ENCODE measurements around the gene SLC22A13. TPM values are rescaled to one million over a fixed set of nuclear protein-coding genes. Genes with fewer than 3 reads are reported as not detected.
A peak's percentile ranks its signal among the peaks of the same experiment; 100 is the strongest.

SLC22A13 gene
- total and polyA plus RNA-seq, 5 donors from 2014 or later: 0.22 to 0.76 (median 0.40) TPM; not detected in 2

DNA sequence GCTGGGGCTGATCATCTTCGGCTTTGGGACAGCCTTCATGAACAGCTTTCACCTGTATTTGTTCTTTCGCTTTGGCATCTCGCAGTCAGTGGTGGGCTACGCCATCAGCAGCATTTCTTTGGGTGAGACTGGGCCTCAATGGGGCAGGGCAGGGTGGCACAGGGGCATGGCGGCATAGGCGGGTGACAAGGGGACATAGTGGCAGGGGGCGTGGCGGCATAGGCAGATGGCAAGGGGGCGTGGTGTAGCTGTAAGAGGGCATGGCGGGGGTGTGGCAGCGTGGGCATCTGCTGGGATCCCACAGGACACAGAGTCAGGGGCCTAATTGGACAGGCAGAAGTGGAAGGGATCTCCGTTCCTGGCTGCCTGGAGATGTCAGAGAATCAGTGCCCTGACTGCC, 42.0 kb downstream of the SLC22A13 start:
- ATAC-seq (ENCODE audit: low read depth in 2 of 2) (no peak), DNase-seq (no peak)
- Mint-ChIP-seq H3K9me3 (peaks cover 0 to 5% (median 0%) of the 10 kb centered on the region in 7 donors), H3K27ac (no peak overlapping the region), H3K4me3 (no peak overlapping the region), H3K4me1 (no peaks in the 10 kb centered on the region), H3K27me3 (peaks cover 32% of the 10 kb centered on the region), H3K36me3 (no peaks in the 10 kb centered on the region)
- Histone ChIP-seq H3K27ac (ENCODE audit: insufficient read depth, low read length, poor library complexity, severe bottlenecking) (no peak overlapping the region), H3K4me1 (ENCODE audit: control insufficient read depth, insufficient read depth, low read length, poor library complexity, severe bottlenecking) (no peaks in the 10 kb centered on the region), H3K4me3 (ENCODE audit: low read depth, low read length) (no peak overlapping the region), H3K27me3 (ENCODE audit: control insufficient read depth, insufficient read depth, low read length) (no peaks in the 10 kb centered on the region), H3K9me3 (ENCODE audit: control insufficient read depth in 2 of 2, low read length in 2 of 2) (no peaks in the 10 kb centered on the region), H3K36me3 (ENCODE audit: control insufficient read depth, insufficient read depth, low read length) (no peaks in the 10 kb centered on the region)

DNA sequence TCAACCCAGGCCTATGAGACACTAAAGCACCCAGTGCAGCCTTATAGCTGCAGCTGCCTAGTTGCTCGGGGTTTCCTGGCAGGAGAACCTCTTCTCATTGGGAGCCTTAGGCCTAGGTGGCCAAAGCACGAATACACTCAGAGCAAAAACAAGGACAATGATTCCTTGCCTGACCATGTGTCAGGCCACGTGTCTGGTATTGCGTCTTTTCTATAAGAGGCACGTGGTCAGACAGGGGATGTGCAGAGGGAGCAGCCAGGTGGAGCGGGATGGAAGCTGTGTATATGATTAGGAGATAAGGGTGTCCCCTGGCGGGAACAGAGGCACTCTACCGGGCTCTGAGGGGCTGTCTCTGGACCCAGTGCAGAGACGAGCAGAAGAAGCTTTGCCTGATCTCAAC, 42.8 kb downstream of the SLC22A13 start:
- no peaks in the 10 kb centered on the region for H3K9me3 ChIP-seq (ENCODE audit: control insufficient read depth in 2 of 2, low read length in 2 of 2)
- Mint-ChIP-seq H3K27ac (no peak overlapping the region), H3K36me3 (no peaks in the 10 kb centered on the region), H3K4me3 (no peak overlapping the region), H3K27me3 (peaks cover 32% of the 10 kb centered on the region), H3K9me3 (peaks cover 0 to 5% (median 0%) of the 10 kb centered on the region in 7 donors), H3K4me1 (no peaks in the 10 kb centered on the region)
- ATAC-seq (ENCODE audit: low read depth in 2 of 2): peak in 1 of 2 donors; percentile 14
- H3K27me3 ChIP-seq (ENCODE audit: control insufficient read depth, insufficient read depth, low read length): no peaks in the 10 kb centered on the region
- H3K4me1 ChIP-seq (ENCODE audit: control insufficient read depth, insufficient read depth, low read length, poor library complexity, severe bottlenecking): no peaks in the 10 kb centered on the region
- H3K4me3 ChIP-seq (ENCODE audit: low read depth, low read length): no peak overlapping the region
- DNase-seq: no peak
- no peaks in the 10 kb centered on the region for H3K36me3 ChIP-seq (ENCODE audit: control insufficient read depth, insufficient read depth, low read length)
- H3K27ac ChIP-seq (ENCODE audit: insufficient read depth, low read length, poor library complexity, severe bottlenecking): no peak overlapping the region

DNA sequence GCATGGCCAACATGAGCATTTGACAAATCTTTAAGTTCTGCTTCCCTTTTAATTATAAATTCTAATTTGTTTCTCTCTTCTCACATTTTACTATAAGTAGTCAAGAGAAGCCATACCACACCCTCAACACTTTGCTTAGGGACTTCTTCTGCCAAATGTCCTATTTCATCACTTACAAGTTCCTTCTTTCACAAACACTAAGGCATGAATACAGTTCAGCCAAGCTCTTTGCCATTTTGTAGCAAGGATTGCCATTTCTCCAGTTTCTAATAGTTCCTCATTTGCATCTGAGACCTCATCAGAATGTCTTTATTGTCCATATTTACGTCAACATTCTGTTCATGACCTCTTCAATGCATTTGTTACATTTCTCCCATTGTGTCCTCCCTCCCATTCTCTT, 45.9 kb downstream of the SLC22A13 start:
- Histone ChIP-seq H3K27me3 (ENCODE audit: control insufficient read depth, insufficient read depth, low read length) (no peaks in the 10 kb centered on the region), H3K27ac (ENCODE audit: insufficient read depth, low read length, poor library complexity, severe bottlenecking) (no peak overlapping the region), H3K4me3 (ENCODE audit: low read depth, low read length) (no peak overlapping the region), H3K36me3 (ENCODE audit: control insufficient read depth, insufficient read depth, low read length) (no peaks in the 10 kb centered on the region), H3K4me1 (ENCODE audit: control insufficient read depth, insufficient read depth, low read length, poor library complexity, severe bottlenecking) (no peaks in the 10 kb centered on the region), H3K9me3 (ENCODE audit: control insufficient read depth in 2 of 2, low read length in 2 of 2) (no peaks in the 10 kb centered on the region)
- Mint-ChIP-seq H3K4me1 (no peaks in the 10 kb centered on the region), H3K9me3 (peaks cover 0 to 5% (median 0%) of the 10 kb centered on the region in 7 donors), H3K27me3 (peaks cover 19% of the 10 kb centered on the region), H3K36me3 (no peaks in the 10 kb centered on the region), H3K4me3 (no peak overlapping the region), H3K27ac (no peak overlapping the region)
- DNase-seq (no peak), ATAC-seq (ENCODE audit: low read depth in 2 of 2) (no peak)

DNA sequence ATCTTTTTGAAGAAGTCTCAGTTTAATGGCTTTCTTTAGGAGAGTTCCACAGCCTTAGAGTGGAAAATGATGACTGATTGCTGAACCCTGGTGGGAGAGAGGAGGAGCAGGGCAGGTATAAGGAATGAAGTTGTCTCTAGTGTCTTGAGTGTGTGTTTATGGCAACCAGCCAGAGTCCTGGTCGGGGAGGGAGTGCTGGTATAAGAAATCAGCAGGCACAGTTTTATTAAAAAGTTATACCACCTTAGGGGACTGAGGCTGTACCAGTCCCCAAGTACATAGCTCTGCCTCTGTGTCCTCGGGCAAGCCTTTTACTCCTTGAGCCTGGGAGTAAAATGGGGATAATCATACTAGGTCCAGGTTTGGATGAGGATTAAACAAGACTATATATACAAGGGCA, 46.3 kb downstream of the SLC22A13 start:
- Histone ChIP-seq H3K4me3 (ENCODE audit: low read depth, low read length) (no peak overlapping the region), H3K36me3 (ENCODE audit: control insufficient read depth, insufficient read depth, low read length) (no peaks in the 10 kb centered on the region), H3K27ac (ENCODE audit: insufficient read depth, low read length, poor library complexity, severe bottlenecking) (no peak overlapping the region), H3K9me3 (ENCODE audit: control insufficient read depth in 2 of 2, low read length in 2 of 2) (no peaks in the 10 kb centered on the region), H3K27me3 (ENCODE audit: control insufficient read depth, insufficient read depth, low read length) (no peaks in the 10 kb centered on the region), H3K4me1 (ENCODE audit: control insufficient read depth, insufficient read depth, low read length, poor library complexity, severe bottlenecking) (no peaks in the 10 kb centered on the region)
- no peak overlapping the region for H3K4me3 Mint-ChIP-seq
- no peak for ATAC-seq (ENCODE audit: low read depth in 2 of 2)
- H3K27me3 Mint-ChIP-seq: peaks cover 19% of the 10 kb centered on the region
- peaks cover 0 to 5% (median 0%) of the 10 kb centered on the region in 7 donors for H3K9me3 Mint-ChIP-seq
- no peaks in the 10 kb centered on the region for H3K4me1 Mint-ChIP-seq
- H3K27ac Mint-ChIP-seq: no peak overlapping the region
- no peaks in the 10 kb centered on the region for H3K36me3 Mint-ChIP-seq
- DNase-seq: no peak

DNA sequence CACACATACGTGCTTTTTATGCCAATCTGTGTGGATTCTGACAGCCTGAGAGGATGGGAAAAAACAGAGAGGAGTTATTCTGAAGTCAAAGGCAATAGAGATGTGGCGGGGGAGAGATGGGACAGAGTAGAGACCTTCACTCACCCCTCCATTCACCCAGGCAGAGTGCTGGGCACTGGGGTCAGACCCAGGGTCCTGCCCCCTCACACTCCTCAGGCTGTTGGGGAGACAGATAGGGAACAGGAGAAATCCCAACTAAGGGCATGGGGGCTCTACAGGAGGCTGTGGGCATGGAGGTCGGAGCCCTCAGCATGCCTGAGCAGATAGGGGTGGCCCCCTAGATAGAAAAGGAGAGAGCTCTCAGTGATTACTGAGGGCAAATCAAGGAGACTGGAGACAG, 46.7 kb downstream of the SLC22A13 start:
- H3K4me1 ChIP-seq (ENCODE audit: control insufficient read depth, insufficient read depth, low read length, poor library complexity, severe bottlenecking): no peaks in the 10 kb centered on the region
- no peak overlapping the region for H3K4me3 ChIP-seq (ENCODE audit: low read depth, low read length)
- Mint-ChIP-seq H3K27ac (no peak overlapping the region), H3K4me1 (no peaks in the 10 kb centered on the region), H3K4me3 (no peak overlapping the region), H3K27me3 (peaks cover 19% of the 10 kb centered on the region), H3K36me3 (no peaks in the 10 kb centered on the region), H3K9me3 (peaks cover 0 to 5% (median 0%) of the 10 kb centered on the region in 7 donors)
- no peak for DNase-seq
- no peaks in the 10 kb centered on the region for H3K36me3 ChIP-seq (ENCODE audit: control insufficient read depth, insufficient read depth, low read length)
- no peak overlapping the region for H3K27ac ChIP-seq (ENCODE audit: insufficient read depth, low read length, poor library complexity, severe bottlenecking)
- H3K27me3 ChIP-seq (ENCODE audit: control insufficient read depth, insufficient read depth, low read length): no peaks in the 10 kb centered on the region
- H3K9me3 ChIP-seq (ENCODE audit: control insufficient read depth in 2 of 2, low read length in 2 of 2): no peaks in the 10 kb centered on the region
- ATAC-seq (ENCODE audit: low read depth in 2 of 2): no peak

DNA sequence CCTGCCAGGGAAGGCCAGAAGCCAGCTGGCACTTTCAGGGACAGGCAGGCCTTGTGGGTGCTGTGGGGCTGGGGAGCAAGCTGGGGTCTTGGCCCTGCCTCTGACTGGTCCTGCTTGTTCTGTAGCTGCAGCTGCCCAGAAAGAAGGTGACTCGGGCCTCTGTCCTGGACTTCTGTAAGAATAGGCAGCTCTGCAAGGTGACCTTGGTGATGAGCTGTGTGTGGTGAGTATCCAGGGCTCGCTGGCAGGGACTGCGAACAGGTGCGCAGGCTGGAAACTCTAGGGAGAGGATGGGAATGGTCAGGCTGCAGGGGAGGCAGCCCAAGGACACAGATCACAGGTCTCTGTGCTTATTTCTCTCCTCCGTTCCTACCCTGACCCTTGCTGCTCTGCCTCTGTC, 47.7 kb downstream of the SLC22A13 start:
- ATAC-seq (ENCODE audit: low read depth in 2 of 2) (no peak), DNase-seq (no peak)
- Mint-ChIP-seq H3K9me3 (peaks cover 0 to 5% (median 0%) of the 10 kb centered on the region in 7 donors), H3K4me1 (no peaks in the 10 kb centered on the region), H3K36me3 (no peaks in the 10 kb centered on the region), H3K27me3 (peaks cover 19% of the 10 kb centered on the region), H3K4me3 (no peak overlapping the region), H3K27ac (no peak overlapping the region)
- Histone ChIP-seq H3K36me3 (ENCODE audit: control insufficient read depth, insufficient read depth, low read length) (no peaks in the 10 kb centered on the region), H3K27ac (ENCODE audit: insufficient read depth, low read length, poor library complexity, severe bottlenecking) (no peak overlapping the region), H3K9me3 (ENCODE audit: control insufficient read depth in 2 of 2, low read length in 2 of 2) (no peaks in the 10 kb centered on the region), H3K27me3 (ENCODE audit: control insufficient read depth, insufficient read depth, low read length) (no peaks in the 10 kb centered on the region), H3K4me1 (ENCODE audit: control insufficient read depth, insufficient read depth, low read length, poor library complexity, severe bottlenecking) (no peaks in the 10 kb centered on the region), H3K4me3 (ENCODE audit: low read depth, low read length) (no peak overlapping the region)

DNA sequence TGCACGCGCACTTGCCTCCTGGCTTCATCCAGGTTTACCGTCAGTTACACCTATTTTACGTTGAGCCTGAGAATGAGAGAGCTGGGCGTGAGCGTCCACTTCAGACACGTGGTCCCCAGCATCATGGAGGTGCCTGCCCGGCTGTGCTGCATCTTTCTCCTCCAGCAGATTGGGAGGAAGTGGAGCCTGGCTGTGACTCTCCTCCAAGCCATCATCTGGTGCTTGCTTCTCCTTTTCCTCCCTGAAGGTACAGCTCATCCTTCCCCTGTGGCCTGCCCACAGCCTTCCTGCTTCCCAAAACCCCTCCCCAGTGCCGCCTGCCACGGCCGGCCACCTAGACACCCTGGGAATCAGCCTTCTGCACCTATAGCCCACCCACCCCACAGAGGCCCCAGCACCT, 48.1 kb downstream of the SLC22A13 start:
- Histone ChIP-seq H3K27me3 (ENCODE audit: control insufficient read depth, insufficient read depth, low read length) (no peaks in the 10 kb centered on the region), H3K4me1 (ENCODE audit: control insufficient read depth, insufficient read depth, low read length, poor library complexity, severe bottlenecking) (no peaks in the 10 kb centered on the region), H3K27ac (ENCODE audit: insufficient read depth, low read length, poor library complexity, severe bottlenecking) (no peak overlapping the region), H3K4me3 (ENCODE audit: low read depth, low read length) (no peak overlapping the region), H3K9me3 (ENCODE audit: control insufficient read depth in 2 of 2, low read length in 2 of 2) (no peaks in the 10 kb centered on the region), H3K36me3 (ENCODE audit: control insufficient read depth, insufficient read depth, low read length) (no peaks in the 10 kb centered on the region)
- H3K4me1 Mint-ChIP-seq: no peaks in the 10 kb centered on the region
- ATAC-seq (ENCODE audit: low read depth in 2 of 2) (no peak), DNase-seq (no peak)
- H3K27me3 Mint-ChIP-seq: peaks cover 17% of the 10 kb centered on the region
- peaks cover 0 to 5% (median 0%) of the 10 kb centered on the region in 7 donors for H3K9me3 Mint-ChIP-seq
- H3K36me3 Mint-ChIP-seq: no peaks in the 10 kb centered on the region
- no peak overlapping the region for H3K27ac Mint-ChIP-seq
- no peak overlapping the region for H3K4me3 Mint-ChIP-seq

DNA sequence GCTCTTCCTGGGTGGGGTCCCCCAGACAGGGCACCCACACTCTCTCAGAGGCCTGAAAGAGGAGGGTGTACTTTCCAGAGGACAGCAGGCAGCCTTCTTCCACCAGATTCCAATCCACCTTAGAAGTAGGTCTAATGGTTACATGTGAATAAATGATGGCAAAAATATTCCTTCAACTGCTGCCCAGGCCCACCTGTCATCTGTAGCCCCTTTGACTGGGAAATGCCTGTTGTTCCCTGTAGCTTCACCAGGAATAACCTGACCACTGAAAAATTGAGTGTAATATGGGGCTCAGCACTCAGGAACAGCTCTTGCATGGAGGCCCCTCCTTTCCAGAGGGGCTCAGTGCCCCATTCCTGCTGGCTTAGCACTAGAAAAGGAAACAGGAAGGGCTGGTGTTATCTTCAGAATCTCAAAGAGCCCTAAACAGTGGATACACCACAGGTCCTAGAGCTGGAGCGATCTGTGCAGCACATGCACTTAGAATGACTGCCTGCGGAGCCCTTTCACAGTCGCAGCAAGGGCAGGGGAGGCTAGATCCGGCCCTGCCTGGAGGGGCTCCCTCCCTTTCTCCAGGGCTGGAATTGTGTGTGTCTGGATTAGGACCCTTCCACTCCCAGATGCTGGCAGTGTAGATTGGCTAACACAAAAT, 48.6 kb downstream of the SLC22A13 start:
- peaks cover 0 to 5% (median 0%) of the 10 kb centered on the region in 7 donors for H3K9me3 Mint-ChIP-seq
- Histone ChIP-seq H3K27me3 (ENCODE audit: control insufficient read depth, insufficient read depth, low read length) (no peaks in the 10 kb centered on the region), H3K9me3 (ENCODE audit: control insufficient read depth in 2 of 2, low read length in 2 of 2) (no peaks in the 10 kb centered on the region), H3K4me3 (ENCODE audit: low read depth, low read length) (no peak overlapping the region), H3K27ac (ENCODE audit: insufficient read depth, low read length, poor library complexity, severe bottlenecking) (no peak overlapping the region), H3K4me1 (ENCODE audit: control insufficient read depth, insufficient read depth, low read length, poor library complexity, severe bottlenecking) (no peaks in the 10 kb centered on the region), H3K36me3 (ENCODE audit: control insufficient read depth, insufficient read depth, low read length) (no peaks in the 10 kb centered on the region)
- no peak overlapping the region for H3K4me3 Mint-ChIP-seq
- H3K4me1 Mint-ChIP-seq: no peaks in the 10 kb centered on the region
- DNase-seq: no peak
- peaks cover 12% of the 10 kb centered on the region for H3K27me3 Mint-ChIP-seq
- no peaks in the 10 kb centered on the region for H3K36me3 Mint-ChIP-seq
- ATAC-seq (ENCODE audit: low read depth in 2 of 2): no peak
- no peak overlapping the region for H3K27ac Mint-ChIP-seq
